Psoas muscle (tissue), 8 donors: Measurements from ENCODE around the gene HLA-DPB1. TPM values are rescaled to one million over a fixed set of nuclear protein-coding genes. Genes with fewer than 3 reads are reported as not detected.

ENCODE experiments used
- ATAC-seq, 4 donors: fragments of 200-7000 bp; cut with Tn5 transposase; one replicate each; pipeline ENCODE4 v1.9.1; 2020; ENCODE audit warnings: moderate library complexity in 3 of 4, mild to moderate bottlenecking in 2 of 4
- DNase-seq, 2 donors: peaks; one replicate each; pipeline ENCODE4 v3.0.0-alpha.2; 2020
- H3K27ac ChIP-seq: fragments of 200-600 bp; one replicate; pipeline ENCODE4 v1.8.0; 2022
- H3K27me3 ChIP-seq, 3 donors: fragments of 200-600 bp in 1 of 3; one replicate each; pipeline versions ENCODE4 v1.6.1 to v1.8.0; 2013 to 2022; ENCODE audit warnings: low read length in 2 of 3, mild to moderate bottlenecking in 2 of 3, moderate library complexity in 1 of 3; ENCODE audit not compliant: insufficient read depth in 3 of 3
- H3K36me3 ChIP-seq, 2 donors: fragments of 200-600 bp in 1 of 2; one replicate each; pipeline versions ENCODE4 v1.6.1 to v1.8.0; 2013 to 2022; ENCODE audit warnings: low read depth in 1 of 2, mild to moderate bottlenecking in 1 of 2, moderate library complexity in 1 of 2; ENCODE audit not compliant: insufficient read depth in 1 of 2
- H3K4me1 ChIP-seq: fragments of 200-600 bp; one replicate; pipeline ENCODE4 v1.8.0; 2022
- H3K4me3 ChIP-seq: fragments of 200-600 bp; one replicate; pipeline ENCODE4 v1.8.0; 2022; ENCODE audit warnings: mild to moderate bottlenecking
- H3K9me3 ChIP-seq: fragments of 200-600 bp; one replicate; pipeline ENCODE4 v1.8.0; 2022
- CTCF ChIP-seq: fragments of 200-600 bp; IDR thresholded peaks from one replicate; pipeline ENCODE4 v1.8.0; 2022; ENCODE audit warnings: antibody characterized with exemption
- WGBS, 3 donors: extraction: QIAGEN DNeasy Blood & Tissue Kit; methylation state at CpG; one replicate each; pipeline versions ENCODE4 v1.1.6 to v1.1.7; 2013; 5-methylcytosine and 5-hydroxymethylcytosine counted together
- intact Hi-C, 2 donors: fragments of 100-400 bp; cut with DNase I; formaldehyde crosslinking; loops; one replicate each; pipeline versions ENCODE4 v1.11.0 to v1.14.2; 2022
- polyA plus RNA-seq, 3 donors: library from polyadenylated mRNA; stranded (reverse); fragments of 200-250 nt; gene quantifications; one replicate each; pipeline ENCODE4 v1.2.3, GENCODE V29; 2013
- total RNA-seq, 4 donors: library from RNA; stranded (reverse); fragmentation: NEBNext Ultra II Directional in 2 of 4; extraction: Animal tissue kit (Norgen Biotek cat#: 25700) in 2 of 4; gene quantifications; one replicate each; pipeline versions ENCODE4 v1.2.1 to v1.2.4, GENCODE V29; 2021 to 2023
- donor health status: healthy with polysubstance abuse.
- donor health status: DM: no; HTN: no; CAD: no; lungs with moderate emphysema.
- donor health status: Bipolar disorder and iron deficiency.
- donor health status: healthy.
- donor health status: DM: yes; HTN: yes; CAD: no.
- donor health status: DM: no; HTN: no; CAD: no.
- donor health status: DM: no; HTN: no; CAD: no.
- donor health status: DM: yes; HTN: yes; CAD: no.

The HLA-DPB1 gene
- total and polyA plus RNA-seq, 7 donors = 11.0 to 33.2 (median 17.0) TPM

- ATAC-seq (no peak), DNase-seq (no peak)
- no peak overlapping the region for H3K4me3 ChIP-seq
- H3K4me1 ChIP-seq = no peaks in the 10 kb centered on the region
- intact Hi-C loops = no loop called here
- no peaks in the 10 kb centered on the region for H3K36me3 ChIP-seq
- 94 to 100% (median 100%) methylated on average over 1 of the region's 1 CpG for WGBS, 3 donors
- peaks cover 0 to 9% (median 8%) of the 10 kb centered on the region in 3 donors for H3K27me3 ChIP-seq
- TF ChIP-seq CTCF = no peak
- H3K9me3 ChIP-seq = peaks cover 10% of the 10 kb centered on the region
- H3K27ac ChIP-seq = no peak overlapping the region
These were observed 41.2 kb upstream of the HLA-DPB1 start for GRCh38 chr6:33034554-33034953.

DNA sequence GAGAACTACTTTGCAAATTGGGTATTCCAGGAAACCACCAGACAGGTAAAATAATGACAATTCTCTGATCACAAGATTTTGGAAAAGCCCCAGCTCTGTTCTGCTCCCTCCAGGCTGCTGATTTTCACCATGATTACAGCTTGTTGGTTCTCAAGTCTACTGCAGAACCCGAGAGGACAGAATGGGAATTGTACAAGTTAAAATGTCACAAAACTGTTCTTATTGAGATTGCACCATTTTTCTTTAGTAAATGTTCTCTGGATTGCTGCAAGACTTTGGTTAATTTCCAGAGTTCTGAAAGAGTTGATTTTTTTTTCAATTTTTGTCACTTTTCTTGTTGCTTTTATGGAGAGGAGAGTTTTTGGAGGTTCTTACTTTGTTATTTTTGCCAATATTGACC, 39.3 kb upstream of the HLA-DPB1 start:
- H3K27ac ChIP-seq = no peak overlapping the region
- peaks cover 0 to 9% (median 8%) of the 10 kb centered on the region in 3 donors for H3K27me3 ChIP-seq
- ATAC-seq = no peak
- intact Hi-C loops = no loop called here
- no peak for TF ChIP-seq CTCF
- H3K4me3 ChIP-seq = no peak overlapping the region
- 69 to 78% (median 71%) methylated on average over 1 of the region's 1 CpG for WGBS, 3 donors
- H3K4me1 ChIP-seq = no peaks in the 10 kb centered on the region
- H3K9me3 ChIP-seq = peaks cover 10% of the 10 kb centered on the region
- no peak for DNase-seq
- no peaks in the 10 kb centered on the region for H3K36me3 ChIP-seq

DNA sequence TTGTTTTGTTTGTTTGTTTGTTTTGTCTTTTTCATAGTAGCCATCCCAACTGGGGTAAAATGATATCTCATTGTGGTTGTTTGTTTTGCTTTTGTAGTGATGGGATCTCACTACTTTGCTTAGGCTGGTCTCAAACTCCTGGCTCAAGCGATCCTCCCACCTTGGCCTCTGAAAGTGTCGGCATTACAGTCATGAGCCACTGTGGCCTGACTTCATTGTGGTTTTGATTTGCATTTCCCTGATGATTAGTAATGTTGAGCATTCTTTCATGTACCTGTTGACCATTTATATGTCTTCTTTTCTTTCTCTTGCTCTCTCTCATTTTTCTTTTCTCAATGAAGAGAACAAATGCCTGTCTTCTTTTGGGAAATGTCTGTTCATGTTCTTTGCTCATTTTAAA, 35.6 kb upstream of the HLA-DPB1 start:
- intact Hi-C loops = no loop called here
- H3K4me3 ChIP-seq = no peak overlapping the region
- no peaks in the 10 kb centered on the region for H3K4me1 ChIP-seq
- peaks cover 0 to 8% (median 0%) of the 10 kb centered on the region in 3 donors for H3K27me3 ChIP-seq
- WGBS, 3 donors = 90 to 94% (median 90%) methylated on average over 2 of the region's 2 CpGs
- H3K9me3 ChIP-seq = peaks cover 6% of the 10 kb centered on the region
- no peak for TF ChIP-seq CTCF
- ATAC-seq (no peak), DNase-seq (no peak)
- H3K36me3 ChIP-seq = no peaks in the 10 kb centered on the region
- no peak overlapping the region for H3K27ac ChIP-seq

GRCh38 chr6:33049323-33050013, 26.3 kb upstream of the HLA-DPB1 start:
- Histone ChIP-seq H3K36me3 (no peaks in the 10 kb centered on the region), H3K9me3 (no peaks in the 10 kb centered on the region), H3K4me1 (no peaks in the 10 kb centered on the region), H3K27me3 (peaks cover 0 to 8% (median 4%) of the 10 kb centered on the region in 3 donors), H3K27ac (no peak overlapping the region), H3K4me3 (no peak overlapping the region)
- intact Hi-C loops = no loop called here
- no peak for DNase-seq
- no peak for TF ChIP-seq CTCF
- WGBS, 3 donors = 59 to 71% (median 68%) methylated on average over 9 of the region's 9 CpGs
- ATAC-seq = no peak
